HG02610 (cell line): Measurements from ENCODE around the gene RUNX1.

Source experiments
- ATAC-seq: cut with Tn5 transposase; IDR thresholded peaks from one replicate; pipeline ENCODE4 v1.9.1; 2021; ENCODE audit warnings: mild to moderate bottlenecking, moderate library complexity; ENCODE audit not compliant: unreplicated experiment

Gene RUNX1

GRCh38 chr21:35062016-35062415 lies 12.9 kb upstream of the RUNX1 start:
- no peak for ATAC-seq

GRCh38 chr21:35059742-35060141 lies 10.6 kb upstream of the RUNX1 start:
- ATAC-seq = no peak

- ATAC-seq = no peak
Measured at GRCh38 chr21:35058058-35058457, 9.0 kb upstream of the RUNX1 start.

- ATAC-seq = peak; percentile 74
Measured at GRCh38 chr21:35057428-35057827, 8.3 kb upstream of the RUNX1 start.

- ATAC-seq = no peak
Measured at GRCh38 chr21:35053356-35054096, 4.4 kb upstream of the RUNX1 start.

- ATAC-seq = no peak
Measured at GRCh38 chr21:35052801-35053200, 3.7 kb upstream of the RUNX1 start.

- ATAC-seq = no peak
Measured at GRCh38 chr21:35051287-35051818, 2.3 kb upstream of the RUNX1 start.

GRCh38 chr21:35050348-35051286 lies 1.5 kb upstream of the RUNX1 start:
- no peak for ATAC-seq

GRCh38 chr21:35048183-35048601 lies 910 bp downstream of the RUNX1 start:
- no peak for ATAC-seq

GRCh38 chr21:35046880-35047229 lies 2.2 kb downstream of the RUNX1 start:
- no peak for ATAC-seq

- ATAC-seq = no peak
Measured at GRCh38 chr21:35046263-35046624, 2.9 kb downstream of the RUNX1 start.

GRCh38 chr21:35045542-35046262 lies 3.4 kb downstream of the RUNX1 start:
- ATAC-seq = no peak

- no peak for ATAC-seq
Measured at GRCh38 chr21:35044770-35045541, 4.1 kb downstream of the RUNX1 start.

GRCh38 chr21:35044128-35044527 lies 5.0 kb downstream of the RUNX1 start:
- no peak for ATAC-seq

- ATAC-seq = peak; percentile 24
Measured at GRCh38 chr21:35043549-35043948, 5.6 kb downstream of the RUNX1 start.

GRCh38 chr21:35042836-35043235 lies 6.3 kb downstream of the RUNX1 start:
- ATAC-seq = no peak

GRCh38 chr21:35041881-35042280 lies 7.2 kb downstream of the RUNX1 start:
- no peak for ATAC-seq

GRCh38 chr21:35041122-35041521 lies 8.0 kb downstream of the RUNX1 start:
- ATAC-seq = no peak

- no peak for ATAC-seq
Measured at GRCh38 chr21:35039595-35040289, 9.4 kb downstream of the RUNX1 start.

- no peak for ATAC-seq
Measured at GRCh38 chr21:35038772-35039319, 10.3 kb downstream of the RUNX1 start.
